Skeletal muscle tissue (tissue), 4 donors: ENCODE data around the gene SDCBP2. TPM values are rescaled to one million over a fixed set of nuclear protein-coding genes. Genes with fewer than 3 reads are reported as not detected.
"Not testable (repeated sequence)": the region's sequence is repeated elsewhere in the genome, so short reads cannot be mapped to it uniquely, and the experiment has no call there.

Experiments
- H3K27ac ChIP-seq: one replicate; pipeline ENCODE4 v1.7.0; 2013; ENCODE audit warnings: mild to moderate bottlenecking, low read depth, low read length, inconsistent platforms
- H3K27me3 ChIP-seq, 3 donors: one replicate each; pipeline ENCODE4 v1.7.0; 2013; ENCODE audit warnings: low read length in 3 of 3; ENCODE audit not compliant: control insufficient read depth in 3 of 3, insufficient read depth in 3 of 3
- H3K36me3 ChIP-seq, 3 donors: one replicate each; pipeline ENCODE4 v1.7.0; 2013; ENCODE audit warnings: low read length in 3 of 3; ENCODE audit not compliant: control insufficient read depth in 3 of 3, insufficient read depth in 3 of 3
- H3K4me1 ChIP-seq, 3 donors: one replicate each; pipeline ENCODE4 v1.7.0; 2013; ENCODE audit warnings: low read length in 3 of 3, mild to moderate bottlenecking in 3 of 3; ENCODE audit not compliant: control insufficient read depth in 3 of 3, insufficient read depth in 3 of 3
- H3K4me3 ChIP-seq, 3 donors: one replicate each; pipeline ENCODE4 v1.7.0; 2013; ENCODE audit warnings: low read length in 3 of 3
- H3K9ac ChIP-seq, 3 donors: one replicate each; pipeline ENCODE4 v1.7.0; 2013; ENCODE audit warnings: low read length in 3 of 3, mild to moderate bottlenecking in 3 of 3, moderate library complexity in 2 of 3, low read depth in 1 of 3
- H3K9me3 ChIP-seq, 3 donors: one replicate each; pipeline ENCODE4 v1.7.0; 2013; ENCODE audit warnings: low read length in 3 of 3; ENCODE audit not compliant: control insufficient read depth in 3 of 3
- total RNA-seq: library from RNA; depleted of rRNA; stranded (reverse); fragments of >200 nt; gene quantifications from one replicate; pipeline ENCODE4 v1.2.3, GENCODE V29; 2014
- donor health status: Osteomylitis.

The SDCBP2 gene
- total RNA-seq, 1 donor from 2014 or later, result 1.6 TPM

DNA sequence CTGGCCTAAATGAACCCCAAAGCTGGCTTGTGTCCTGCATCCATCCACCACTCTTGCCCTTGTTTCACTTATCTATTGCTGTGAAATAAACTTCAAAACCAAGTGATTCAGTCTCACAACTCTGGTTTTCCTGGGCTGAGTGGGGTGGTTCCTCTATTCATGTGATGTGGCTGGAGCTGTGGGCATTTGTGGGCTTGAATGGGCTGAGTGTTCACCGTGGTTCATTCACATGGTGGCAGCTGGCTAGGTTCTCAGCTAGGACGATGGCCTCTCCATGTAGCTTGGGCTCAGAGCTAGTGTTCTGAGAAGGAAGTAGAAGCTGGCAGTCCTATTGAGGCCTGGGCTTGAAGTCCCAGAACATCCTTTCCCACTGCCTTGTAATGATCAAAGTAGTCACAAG is 33.5 kb upstream of the SDCBP2 start:
- no peak overlapping the region for H3K4me3 ChIP-seq
- H3K27me3 ChIP-seq, result no peaks in the 10 kb centered on the region
- no peaks in the 10 kb centered on the region for H3K9me3 ChIP-seq
- H3K27ac ChIP-seq, result no peak overlapping the region
- peaks cover 4 to 21% (median 6%) of the 10 kb centered on the region in 3 donors for H3K36me3 ChIP-seq
- no peak overlapping the region for H3K9ac ChIP-seq
- no peaks in the 10 kb centered on the region for H3K4me1 ChIP-seq

DNA sequence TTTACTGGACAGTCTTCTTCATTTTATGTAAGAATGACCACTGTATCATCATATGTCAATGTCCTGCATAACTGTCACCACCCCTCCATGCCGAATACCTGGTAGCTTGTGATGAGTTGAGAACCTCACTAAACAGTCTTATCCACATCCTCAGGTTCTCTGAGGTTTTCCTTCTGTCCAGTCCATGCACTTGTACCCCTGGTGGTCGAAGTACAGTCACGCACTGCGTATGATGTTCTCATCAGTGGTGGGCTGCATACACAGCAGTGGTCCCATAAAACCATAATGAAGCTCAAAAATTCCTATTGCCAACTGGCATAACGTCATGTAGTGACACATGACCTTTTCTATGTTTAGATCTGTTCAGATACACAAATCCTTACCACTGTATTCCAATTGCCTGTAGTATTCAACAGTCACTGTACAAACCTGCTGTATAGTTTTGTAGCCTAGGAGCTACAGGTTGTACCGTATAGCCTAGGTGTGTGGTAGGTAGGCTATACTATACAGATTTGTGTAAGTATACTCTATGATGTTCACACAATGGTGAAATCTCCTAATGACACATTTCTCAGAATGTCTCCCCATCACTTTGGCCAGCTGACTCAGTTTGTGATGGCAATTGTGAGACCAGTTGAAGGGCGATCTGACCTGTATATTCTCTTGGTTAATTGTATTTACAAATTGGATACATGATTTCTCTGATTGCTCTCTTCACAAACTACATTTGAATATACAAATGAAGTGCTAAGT is 31.3 kb upstream of the SDCBP2 start:
- Histone ChIP-seq H3K36me3 (peaks cover 3 to 21% (median 6%) of the 10 kb centered on the region in 3 donors), H3K27me3 (no peaks in the 10 kb centered on the region), H3K4me1 (no peaks in the 10 kb centered on the region), H3K9me3 (no peaks in the 10 kb centered on the region), H3K9ac (no peak overlapping the region), H3K4me3 (no peak overlapping the region), H3K27ac (no peak overlapping the region)

DNA sequence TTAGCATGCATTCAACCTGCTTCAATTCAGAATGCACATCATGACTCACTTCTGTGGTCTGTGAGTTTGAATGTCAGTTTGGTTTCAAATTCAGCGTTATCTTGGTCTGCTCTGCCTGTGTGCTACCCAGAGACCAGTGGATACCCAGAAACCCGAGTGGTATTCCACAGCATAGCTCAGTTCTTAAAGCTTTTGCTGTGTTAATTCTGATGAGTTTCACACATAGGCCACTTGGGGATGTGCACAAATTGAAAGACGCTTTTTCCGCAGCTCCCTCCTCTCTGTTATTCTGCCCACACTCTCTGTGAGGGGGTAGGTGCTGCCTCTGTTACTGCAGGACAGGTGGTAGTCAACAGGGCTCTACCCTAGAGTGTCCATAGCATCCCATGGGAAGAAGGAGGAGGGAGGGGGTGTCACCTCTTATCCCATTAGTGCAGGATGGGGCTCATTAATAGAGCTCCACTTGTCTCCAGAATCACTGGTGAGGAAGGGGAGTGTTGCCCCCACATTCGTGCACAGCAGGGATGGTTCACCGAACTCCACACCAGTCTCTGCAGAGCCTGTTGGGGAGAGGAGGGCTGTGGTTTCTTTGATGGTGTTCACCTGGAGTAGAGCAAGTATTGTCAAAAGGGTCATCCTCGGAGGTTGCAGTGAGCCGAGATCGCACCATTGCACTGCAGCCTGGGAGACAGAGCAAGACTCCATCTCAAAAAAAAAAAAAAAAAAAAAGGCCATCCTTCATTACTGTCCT is 29.2 kb upstream of the SDCBP2 start:
- Histone ChIP-seq H3K4me3 (no peak overlapping the region), H3K27me3 (no peaks in the 10 kb centered on the region), H3K4me1 (no peaks in the 10 kb centered on the region), H3K9me3 (no peaks in the 10 kb centered on the region), H3K36me3 (peaks cover 4 to 23% (median 12%) of the 10 kb centered on the region in 3 donors), H3K9ac (no peak overlapping the region), H3K27ac (no peak overlapping the region)

DNA sequence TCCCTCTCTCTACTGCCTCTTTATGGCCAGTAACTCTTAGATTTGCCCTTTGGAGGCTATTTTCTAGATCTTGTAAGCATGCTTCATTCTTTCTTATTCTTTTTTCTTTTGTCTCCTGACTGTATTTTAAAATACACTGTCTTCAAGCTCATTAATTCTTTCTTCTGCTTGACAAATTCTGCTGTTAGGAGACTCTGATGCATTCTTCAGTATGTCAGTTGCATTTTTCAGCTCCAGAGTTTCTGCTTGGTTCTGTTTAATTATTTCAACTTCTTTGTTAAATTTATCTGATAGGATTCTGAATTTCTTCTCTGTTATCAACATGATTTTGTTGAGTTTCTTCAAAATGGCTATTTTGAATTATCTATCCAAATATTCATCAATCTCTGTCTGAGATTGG is 25.0 kb upstream of the SDCBP2 start:
- no peak overlapping the region for H3K9ac ChIP-seq
- no peaks in the 10 kb centered on the region for H3K9me3 ChIP-seq
- no peak overlapping the region for H3K4me3 ChIP-seq
- H3K27ac ChIP-seq, result no peak overlapping the region
- H3K4me1 ChIP-seq, result no peaks in the 10 kb centered on the region
- H3K27me3 ChIP-seq, result no peaks in the 10 kb centered on the region
- H3K36me3 ChIP-seq, result peaks cover 4 to 7% (median 6%) of the 10 kb centered on the region in 3 donors

DNA sequence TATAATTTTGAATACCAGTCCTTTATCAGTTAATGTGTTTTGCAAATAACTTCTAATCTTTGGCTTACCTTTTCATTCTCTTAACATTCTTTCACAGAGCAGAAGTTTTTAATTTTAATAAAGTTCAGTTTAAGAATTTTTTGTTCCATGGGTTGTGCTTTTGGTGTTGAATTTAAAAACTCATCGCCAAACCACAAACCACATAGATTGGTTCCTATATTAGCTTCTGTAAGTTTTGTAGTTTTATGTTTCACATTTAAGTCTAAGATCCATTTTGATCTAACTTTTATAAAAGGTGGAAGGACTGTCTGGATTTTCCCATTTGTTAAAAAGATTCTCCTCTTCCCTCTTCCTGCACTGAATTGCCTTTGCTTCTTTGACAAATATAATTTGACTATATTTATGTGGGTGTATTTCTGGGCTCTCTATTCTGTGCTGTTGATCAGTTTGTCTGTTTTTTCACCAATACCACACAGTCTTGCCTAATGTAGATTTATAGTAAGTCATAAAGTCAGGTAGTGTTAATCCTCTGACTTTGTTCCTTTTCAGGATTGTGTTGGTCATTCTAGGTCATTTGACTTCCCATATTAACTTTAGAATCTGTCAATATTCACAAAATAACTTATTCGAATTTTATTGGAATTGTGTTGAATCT is 17.5 kb upstream of the SDCBP2 start:
- Histone ChIP-seq H3K27me3 (no peaks in the 10 kb centered on the region), H3K36me3 (no peaks in the 10 kb centered on the region), H3K4me3 (no peak overlapping the region)

DNA sequence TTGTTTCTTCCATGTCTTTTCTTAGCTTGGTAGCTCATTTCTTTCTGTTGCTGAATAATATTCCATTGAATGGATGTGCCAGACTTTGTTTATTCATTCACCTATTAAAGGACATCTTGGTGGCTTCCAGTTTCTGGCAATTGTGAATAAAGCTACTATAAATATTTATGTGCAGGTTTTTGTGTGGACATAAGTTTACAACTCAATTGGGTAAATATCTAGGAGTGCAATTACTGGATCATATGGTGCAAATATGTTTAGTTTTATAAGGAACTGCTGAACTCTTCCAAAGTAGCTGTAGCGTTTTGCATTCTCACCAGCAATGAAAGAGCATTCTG is 16.8 kb upstream of the SDCBP2 start:
- Histone ChIP-seq H3K27ac (no peak overlapping the region), H3K9ac (no peak overlapping the region), H3K4me1 (peaks cover 0 to 2% (median 0%) of the 10 kb centered on the region in 3 donors), H3K9me3 (no peaks in the 10 kb centered on the region), H3K4me3 (no peak overlapping the region), H3K36me3 (no peaks in the 10 kb centered on the region), H3K27me3 (no peaks in the 10 kb centered on the region)

More for the DNA sequence above, 17.5 kb upstream of the SDCBP2 start:
- H3K9me3 ChIP-seq, result no peaks in the 10 kb centered on the region
- peaks cover 0 to 2% (median 0%) of the 10 kb centered on the region in 3 donors for H3K4me1 ChIP-seq
- H3K9ac ChIP-seq, result no peak overlapping the region
- no peak overlapping the region for H3K27ac ChIP-seq

DNA sequence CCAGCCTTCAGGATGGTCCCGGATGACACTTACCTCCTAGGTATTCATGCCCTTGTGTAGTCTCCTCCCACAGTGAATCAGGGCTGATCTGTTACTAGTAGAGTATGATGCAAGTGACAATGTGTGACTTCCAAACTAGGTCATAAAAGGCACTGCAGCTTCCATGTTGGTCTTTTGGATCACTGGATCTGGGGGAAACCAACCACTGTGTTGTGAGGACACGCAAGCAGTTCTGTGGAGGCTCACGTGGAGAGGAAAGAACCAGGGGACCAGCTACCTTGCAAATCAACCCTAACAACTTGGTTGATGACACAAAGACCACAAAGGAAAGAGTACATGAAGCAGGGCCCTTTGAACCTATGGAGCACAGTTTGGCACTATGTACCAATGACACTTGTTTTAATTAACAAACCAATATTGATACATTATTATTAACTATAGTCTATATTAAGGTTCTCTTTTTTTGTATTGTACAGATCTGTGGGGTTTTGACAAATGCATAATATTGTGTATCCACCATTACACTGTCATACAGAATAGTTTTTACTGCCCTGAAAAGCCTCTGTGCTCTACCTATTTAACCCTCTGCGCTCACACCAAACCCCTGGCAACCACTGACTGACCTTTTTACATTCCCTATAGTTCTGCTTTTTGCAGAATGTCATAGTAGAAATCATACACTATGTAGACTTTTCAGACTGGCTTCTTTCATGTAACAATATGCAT is 16.3 kb upstream of the SDCBP2 start:
- Histone ChIP-seq H3K4me3 (no peak overlapping the region), H3K36me3 (no peaks in the 10 kb centered on the region), H3K9me3 (no peaks in the 10 kb centered on the region), H3K9ac (no peak overlapping the region), H3K27ac (no peak overlapping the region), H3K4me1 (peaks cover 0 to 2% (median 0%) of the 10 kb centered on the region in 3 donors), H3K27me3 (no peaks in the 10 kb centered on the region)

DNA sequence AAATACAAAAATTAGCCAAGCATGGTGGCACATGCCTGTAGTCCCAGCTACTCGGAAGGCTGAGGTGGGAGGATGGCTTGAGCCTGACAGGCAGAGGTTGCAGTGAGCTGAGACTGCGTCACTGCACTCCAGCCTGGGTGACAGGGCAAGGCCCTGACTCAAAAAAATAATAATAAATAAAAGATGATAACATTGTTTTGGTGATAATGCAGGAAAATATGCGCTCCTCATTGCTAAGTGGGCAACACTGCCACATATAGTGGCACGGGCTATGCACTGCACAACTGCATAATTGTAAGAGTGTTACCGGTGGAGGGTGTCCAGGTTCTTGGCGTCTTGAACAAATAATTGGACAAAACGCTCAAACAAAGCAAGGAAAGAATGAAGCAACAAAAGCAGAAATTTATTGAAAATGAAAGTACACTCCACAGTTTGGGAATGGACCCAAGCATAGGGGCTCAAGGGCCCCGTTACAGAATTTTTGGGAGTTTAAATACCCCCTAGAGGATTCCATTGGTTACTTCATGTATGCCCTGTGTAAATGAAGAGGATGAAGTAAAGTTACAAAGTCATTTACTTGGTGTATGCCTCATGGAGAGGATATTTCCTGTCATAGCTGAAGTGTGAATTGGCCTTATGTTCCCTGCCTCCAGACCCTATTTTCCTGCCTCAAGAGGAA is 14.6 kb upstream of the SDCBP2 start:
- H3K27me3 ChIP-seq, H3K9ac ChIP-seq, H3K27ac ChIP-seq, H3K4me3 ChIP-seq, H3K9me3 ChIP-seq, H3K36me3 ChIP-seq, H3K4me1 ChIP-seq: not testable (repeated sequence)

DNA sequence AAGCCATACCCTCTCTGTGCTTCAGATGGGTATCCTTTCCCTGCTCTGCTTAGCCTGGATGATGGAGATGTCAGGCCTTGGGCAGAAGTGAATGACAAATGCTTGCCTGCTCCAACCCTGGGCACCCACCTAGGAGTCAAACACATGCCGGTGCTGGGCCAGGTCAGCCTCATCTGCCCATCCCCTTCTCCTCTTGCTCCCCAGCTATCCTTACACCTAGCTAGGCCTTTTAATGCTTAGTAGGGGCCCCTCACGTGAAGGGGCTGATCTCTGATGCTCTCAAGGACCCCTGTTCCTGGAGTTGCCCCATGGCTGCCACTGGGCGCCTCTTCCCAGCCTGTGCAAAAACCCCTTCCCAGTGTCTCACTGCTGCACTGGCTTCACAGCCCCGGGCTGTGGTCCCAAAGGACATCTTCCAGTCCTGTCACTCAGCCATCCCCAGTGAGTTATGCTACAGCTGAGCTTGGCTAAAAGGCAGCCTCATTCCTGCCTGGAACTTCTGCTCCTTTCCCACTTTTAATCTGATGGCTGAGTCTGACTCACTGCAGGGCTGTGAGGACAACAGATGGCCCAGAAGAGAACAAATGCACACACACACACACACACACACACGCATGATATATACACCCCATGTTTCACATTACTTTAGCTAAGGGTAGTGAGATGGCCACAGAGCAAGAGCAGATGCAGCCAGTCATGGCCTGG is 12.8 kb upstream of the SDCBP2 start:
- no peaks in the 10 kb centered on the region for H3K36me3 ChIP-seq
- peak overlapping the region in 1 of 3 donors; percentile 16 for H3K9ac ChIP-seq
- no peaks in the 10 kb centered on the region for H3K9me3 ChIP-seq
- H3K4me1 ChIP-seq, result peaks cover 13 to 21% (median 16%) of the 10 kb centered on the region in 3 donors
- no peak overlapping the region for H3K4me3 ChIP-seq
- no peak overlapping the region for H3K27ac ChIP-seq
- no peaks in the 10 kb centered on the region for H3K27me3 ChIP-seq
